Activated naive CD4-positive, alpha-beta T cell treated with anti-CD3 and anti-CD28 coated beads, Interleukin-2, amount 10 ng/mL, durations not matched to agents 5 hours and 36 hours (primary cell): ENCODE data around the gene ME2. TPM values are rescaled to one million over a fixed set of nuclear protein-coding genes. Genes with fewer than 3 reads are reported as not detected.

Experiments used
- total RNA-seq, 2 experiments: library from RNA; stranded (reverse); gene quantifications; one replicate each; pipeline ENCODE4 v1.2.3, GENCODE V29; 2021

ME2 gene
- 10 to 100 TPM; 71.0 to 73.5 TPM for total RNA-seq

DNA sequence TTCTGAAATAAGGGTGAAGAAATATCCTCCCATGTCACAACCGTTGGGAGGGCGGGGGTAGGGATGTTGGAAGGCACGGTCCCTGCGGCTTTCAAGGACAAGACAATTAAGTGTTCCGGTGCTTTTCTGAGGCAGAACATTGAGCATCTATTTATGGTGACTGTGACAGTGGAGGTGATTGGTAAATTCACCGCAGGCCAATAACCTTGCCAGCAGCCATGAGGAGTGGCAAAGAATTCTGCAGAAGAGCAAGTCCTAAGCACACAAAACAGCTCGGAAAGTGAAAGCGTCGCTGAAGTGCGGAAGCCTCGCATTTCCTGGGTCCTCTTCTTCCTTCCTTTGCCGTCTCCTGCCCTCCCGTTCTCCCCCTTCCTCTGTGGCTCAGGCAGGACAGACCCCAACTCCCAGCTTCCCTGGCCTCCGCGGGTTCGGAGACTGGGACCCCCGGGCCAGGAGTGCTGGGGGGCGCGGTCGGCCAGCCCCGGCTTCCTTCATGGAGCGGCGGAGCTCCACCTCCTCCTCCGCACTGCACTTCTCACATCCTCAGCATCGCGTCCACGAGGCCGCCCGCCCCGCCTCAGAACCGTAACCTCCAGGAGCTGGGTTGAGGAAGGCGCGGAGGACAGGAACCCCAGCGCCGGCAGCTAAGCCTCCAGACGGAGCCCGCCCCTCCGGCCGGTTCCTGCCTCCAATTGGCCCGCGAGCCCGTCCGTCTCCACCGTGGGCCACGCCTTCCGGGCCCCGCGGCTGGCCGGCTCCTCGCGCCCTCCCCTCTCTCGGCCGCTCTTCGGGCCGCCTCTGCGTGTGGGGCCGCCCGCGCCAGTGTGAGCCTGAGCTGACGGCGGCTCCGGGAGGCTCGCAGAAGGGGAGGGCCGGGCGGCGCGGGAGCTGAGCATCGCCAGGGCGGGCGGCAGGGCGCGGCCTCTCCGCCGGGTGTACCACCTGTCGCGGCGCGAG, at the start of gene ME2:
Gene ME2 (plus strand): TSS at position 774 of the 957 bp plus-strand sequence. CDS start 16,703 bp downstream, outside the sequence.

DNA sequence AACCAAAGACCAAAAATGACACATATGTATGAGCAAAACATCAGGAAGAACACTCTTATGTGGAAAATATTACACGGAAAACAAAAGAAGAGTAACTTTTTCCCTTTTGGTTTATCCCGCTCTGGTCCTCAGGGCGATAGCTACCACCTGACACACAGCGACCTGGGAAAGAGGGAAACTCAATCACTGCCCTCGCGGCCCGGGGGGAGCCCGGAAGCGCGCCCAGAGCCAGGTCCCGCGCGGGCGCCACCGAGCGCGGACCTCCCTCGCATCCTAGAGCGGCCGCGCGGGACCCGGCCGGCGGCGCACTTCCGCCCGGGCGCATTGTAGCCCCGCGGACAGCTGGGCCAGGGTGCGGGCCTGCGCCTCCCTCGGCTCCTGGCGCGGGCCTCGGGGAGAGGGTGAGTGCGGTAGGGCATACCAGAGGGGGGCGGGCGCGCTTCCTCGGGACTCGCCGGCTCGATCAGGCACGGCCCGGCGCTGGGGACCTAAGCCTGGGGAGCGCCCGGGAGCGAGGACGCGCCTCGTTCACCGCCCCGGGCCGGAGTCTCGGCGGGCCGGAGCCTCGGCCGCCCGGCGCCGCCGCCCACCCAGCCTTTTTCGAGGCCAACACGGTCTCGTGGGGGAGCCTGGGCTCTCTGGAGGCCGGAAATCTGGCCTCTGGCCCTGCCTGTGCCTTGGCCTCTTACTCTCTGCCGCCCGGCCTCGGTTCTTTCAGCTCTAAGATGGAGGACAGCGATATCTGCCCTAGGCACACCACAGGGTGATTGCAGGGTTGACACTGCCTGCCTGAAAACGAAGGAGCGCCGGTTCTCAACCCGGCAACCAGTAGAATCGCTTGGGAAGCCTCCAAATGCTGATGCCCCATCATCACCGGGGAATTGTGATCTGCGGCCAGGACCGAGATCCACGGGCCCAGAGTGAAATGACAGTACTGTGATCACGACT, 89.1 kb downstream of the ME2 start, which contains the start of gene ELAC1:
Gene ELAC1 (plus strand): TSS at position 327 of the 948 bp plus-strand sequence. CDS start 6,365 bp downstream, outside the sequence.

Other genes with a start within 250 kb of the ME2 start
- gene MRO, start 59.1 kb upstream of the ME2 start, total RNA-seq: not detected
- gene ELAC1, start 88.9 kb downstream of the ME2 start, total RNA-seq: 1 to 10 TPM; 8.8 to 9.7 TPM
- gene SMAD4, start 151.1 kb downstream of the ME2 start, total RNA-seq: 10 to 100 TPM; 91.3 to 94.6 TPM